Testis (tissue), 3 donors: ENCODE measurements around the gene ERCC6L2. TPM values are rescaled to one million over a fixed set of nuclear protein-coding genes. Genes with fewer than 3 reads are reported as not detected.

Experiments used
- DNase-seq: peaks from one replicate; pipeline ENCODE4 v3.0.0-alpha.2; 2019
- H3K27ac ChIP-seq, 2 donors: fragments of 200-600 bp; sonication (generic); one replicate each; pipeline ENCODE4 v1.5.1; 2019
- H3K27me3 ChIP-seq: fragments of 200-600 bp; sonication (generic); one replicate; pipeline ENCODE4 v1.5.1; 2019
- H3K36me3 ChIP-seq: fragments of 200-600 bp; sonication (generic); one replicate; pipeline ENCODE4 v1.5.1; 2017; ENCODE audit warnings: low read depth; ENCODE audit errors: missing control alignments
- H3K4me1 ChIP-seq: fragments of 200-600 bp; sonication (generic); one replicate; pipeline ENCODE4 v1.5.1; 2019
- H3K4me3 ChIP-seq, 2 donors: fragments of 200-600 bp; sonication (generic); one replicate each; pipeline ENCODE4 v1.5.1; 2017 to 2019
- H3K9me3 ChIP-seq: fragments of 200-600 bp; sonication (generic); one replicate; pipeline ENCODE4 v1.5.1; 2017
- POLR2A ChIP-seq: fragments of 450-650 bp; IDR thresholded peaks from one replicate; pipeline ENCODE4 v1.6.1; 2017; ENCODE audit warnings: antibody characterized with exemption, mild to moderate bottlenecking, moderate library complexity
- WGBS, 2 donors: methylation state at CpG; one replicate each; pipeline ENCODE4 v1.1.5; 2018; 5-methylcytosine and 5-hydroxymethylcytosine counted together
- intact Hi-C: fragments of 100-400 bp; cut with DNase I; formaldehyde crosslinking; loops from one replicate; pipeline ENCODE4 v1.15.1; 2023; ENCODE audit warnings: low total_unique reads
- polyA plus RNA-seq: library from polyadenylated mRNA; stranded (reverse); fragments of 350-450 nt; fragmentation: Illumina TruSeq; extraction: RNeasy Lipid Tissue Mini Kit (QIAGEN cat#74804); gene quantifications from one replicate; pipeline ENCODE4 v1.2.3, GENCODE V29; 2014; ENCODE audit warnings: low read depth, low replicate concordance; ENCODE audit not compliant: insufficient read depth
- total RNA-seq, 2 donors: library from RNA; depleted of rRNA; stranded (reverse); fragments of >200 nt; gene quantifications; one replicate each; pipeline ENCODE4 v1.2.3, GENCODE V29; 2016
- TF ChIP-seq, protein P1 (sequence below), 3 experiments: fragments of 450-650 bp in 2 of 3; fragments of 200-600 bp in 1 of 3; sonication (generic) in 1 of 3; IDR thresholded peaks; one replicate each; pipeline ENCODE4 v1.5.1; 2016 to 2019; ENCODE audit warnings: antibody characterized with exemption in 3 of 3, mild to moderate bottlenecking in 2 of 3, moderate library complexity in 1 of 3

ERCC6L2 gene
- total and polyA plus RNA-seq, 3 donors from 2014 or later, result 14.8 to 100 (median 83.9) TPM

DNA sequence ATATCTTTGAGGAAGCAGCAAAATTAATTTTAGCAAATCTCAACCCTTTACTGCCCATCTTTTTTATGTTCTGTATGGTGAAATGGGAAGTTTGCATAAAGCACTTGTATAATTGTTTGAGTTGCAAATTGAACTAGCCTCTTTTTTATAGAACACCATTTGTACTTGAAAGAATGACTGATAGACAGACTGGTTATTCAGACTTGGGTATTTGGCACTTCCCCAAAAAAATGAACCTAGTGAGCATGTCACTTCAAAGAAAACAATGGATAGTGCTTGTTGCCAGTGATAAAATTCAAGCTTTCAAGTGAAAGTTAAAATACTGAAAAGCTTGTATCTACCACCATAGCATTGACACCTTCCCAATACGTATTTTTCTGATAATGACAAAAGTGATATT, 115.8 kb downstream of the ERCC6L2 start:
- 65 to 79% methylated on average over 1 of the region's 1 CpG for WGBS, 2 donors
- H3K27ac ChIP-seq, result no peak overlapping the region
- H3K27me3 ChIP-seq, result no peaks in the 10 kb centered on the region
- peaks cover 11% of the 10 kb centered on the region for H3K4me1 ChIP-seq
- H3K36me3 ChIP-seq, result no peaks in the 10 kb centered on the region
- DNase-seq, result no peak
- intact Hi-C loops, result no loop called here
- no peak overlapping the region for H3K4me3 ChIP-seq
- H3K9me3 ChIP-seq, result no peaks in the 10 kb centered on the region
- TF ChIP-seq POLR2A, result no peak
- TF ChIP-seq, protein P1, sequence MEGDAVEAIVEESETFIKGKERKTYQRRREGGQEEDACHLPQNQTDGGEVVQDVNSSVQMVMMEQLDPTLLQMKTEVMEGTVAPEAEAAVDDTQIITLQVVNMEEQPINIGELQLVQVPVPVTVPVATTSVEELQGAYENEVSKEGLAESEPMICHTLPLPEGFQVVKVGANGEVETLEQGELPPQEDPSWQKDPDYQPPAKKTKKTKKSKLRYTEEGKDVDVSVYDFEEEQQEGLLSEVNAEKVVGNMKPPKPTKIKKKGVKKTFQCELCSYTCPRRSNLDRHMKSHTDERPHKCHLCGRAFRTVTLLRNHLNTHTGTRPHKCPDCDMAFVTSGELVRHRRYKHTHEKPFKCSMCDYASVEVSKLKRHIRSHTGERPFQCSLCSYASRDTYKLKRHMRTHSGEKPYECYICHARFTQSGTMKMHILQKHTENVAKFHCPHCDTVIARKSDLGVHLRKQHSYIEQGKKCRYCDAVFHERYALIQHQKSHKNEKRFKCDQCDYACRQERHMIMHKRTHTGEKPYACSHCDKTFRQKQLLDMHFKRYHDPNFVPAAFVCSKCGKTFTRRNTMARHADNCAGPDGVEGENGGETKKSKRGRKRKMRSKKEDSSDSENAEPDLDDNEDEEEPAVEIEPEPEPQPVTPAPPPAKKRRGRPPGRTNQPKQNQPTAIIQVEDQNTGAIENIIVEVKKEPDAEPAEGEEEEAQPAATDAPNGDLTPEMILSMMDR (IDR thresholded peaks at IDR 0.05), result no peak

DNA sequence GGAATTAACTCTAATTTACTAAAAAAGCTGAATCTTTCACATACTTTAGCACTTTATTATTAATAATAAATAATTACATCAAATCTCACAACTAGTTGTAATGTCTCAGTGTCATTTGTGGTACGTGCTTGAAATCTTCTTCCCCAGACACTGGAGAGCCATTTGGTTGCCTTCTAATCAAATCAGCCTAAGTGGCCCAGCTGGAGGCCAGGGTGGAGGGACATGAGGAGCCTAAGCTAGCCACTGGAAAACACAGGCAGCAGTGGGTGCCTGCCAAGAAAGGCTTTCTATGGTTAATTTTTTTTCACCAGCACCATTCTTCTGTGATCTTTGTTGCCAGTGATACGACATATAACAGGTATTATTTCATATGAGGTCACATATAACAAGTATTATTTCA, 117.0 kb downstream of the ERCC6L2 start:
- no peaks in the 10 kb centered on the region for H3K9me3 ChIP-seq
- H3K36me3 ChIP-seq, result no peaks in the 10 kb centered on the region
- no peak overlapping the region for H3K4me3 ChIP-seq
- peaks cover 11% of the 10 kb centered on the region for H3K4me1 ChIP-seq
- no peaks in the 10 kb centered on the region for H3K27me3 ChIP-seq
- WGBS, 2 donors, result 91 to 96% methylated on average over 2 of the region's 2 CpGs
- intact Hi-C loops, result no loop called here
- TF ChIP-seq POLR2A, result no peak
- TF ChIP-seq, protein P1 (IDR thresholded peaks at IDR 0.05), result no peak
- no peak overlapping the region for H3K27ac ChIP-seq
- DNase-seq, result no peak

DNA sequence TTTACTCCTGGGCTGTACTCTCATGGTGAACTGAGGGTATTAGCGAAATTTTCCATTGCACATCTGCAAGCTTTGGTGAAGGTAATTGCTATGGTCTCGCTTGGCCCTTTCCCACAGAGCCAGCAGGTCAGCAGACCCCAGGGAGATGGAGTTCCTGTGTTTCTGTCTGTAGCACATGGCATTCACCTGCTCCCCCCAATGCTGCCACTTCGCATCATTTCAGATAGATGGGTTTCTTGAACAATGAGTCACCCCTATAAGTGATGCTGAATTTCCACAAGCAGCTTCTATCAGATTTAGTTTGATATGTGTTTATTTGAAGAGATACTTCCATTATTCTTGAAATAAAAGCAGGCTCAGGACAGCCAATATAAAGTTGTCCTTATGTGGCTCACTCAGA, 117.8 kb downstream of the ERCC6L2 start:
- DNase-seq, result no peak
- H3K4me1 ChIP-seq, result peaks cover 11% of the 10 kb centered on the region

DNA sequence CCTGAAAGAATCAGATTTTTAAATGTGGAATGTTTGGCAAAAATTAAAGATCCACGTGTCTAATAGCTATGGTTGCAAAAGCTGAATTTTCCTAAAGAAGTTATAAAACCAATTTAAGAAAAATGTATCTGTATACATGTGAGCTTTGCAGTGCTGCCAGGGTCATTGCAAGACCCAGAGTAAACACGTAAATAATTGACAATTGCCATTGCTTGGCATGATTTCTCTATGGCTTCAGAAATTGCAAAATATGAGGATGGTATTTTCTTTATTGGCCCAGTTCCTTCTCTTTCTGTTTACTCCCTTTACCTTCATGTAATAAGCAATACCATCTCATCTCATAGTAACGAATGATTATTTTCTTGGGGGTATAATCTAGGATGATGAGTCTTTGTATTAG, 123.9 kb downstream of the ERCC6L2 start:
- Histone ChIP-seq H3K27me3 (no peaks in the 10 kb centered on the region), H3K36me3 (no peaks in the 10 kb centered on the region), H3K9me3 (no peaks in the 10 kb centered on the region), H3K4me1 (peaks cover 6% of the 10 kb centered on the region), H3K27ac (no peak overlapping the region), H3K4me3 (no peak overlapping the region)
- TF ChIP-seq, protein P1 (IDR thresholded peaks at IDR 0.05), result no peak
- TF ChIP-seq POLR2A, result no peak
- DNase-seq, result no peak
- intact Hi-C loops, result no loop called here
- 91 to 94% methylated on average over 3 of the region's 3 CpGs for WGBS, 2 donors

More for the DNA sequence above, 117.8 kb downstream of the ERCC6L2 start:
- WGBS, 2 donors, result 96 to 100% methylated on average over 3 of the region's 3 CpGs
- H3K27me3 ChIP-seq, result no peaks in the 10 kb centered on the region
- H3K36me3 ChIP-seq, result no peaks in the 10 kb centered on the region
- H3K27ac ChIP-seq, result no peak overlapping the region
- no peak for TF ChIP-seq POLR2A
- TF ChIP-seq, protein P1 (IDR thresholded peaks at IDR 0.05), result no peak
- H3K4me3 ChIP-seq, result no peak overlapping the region
- H3K9me3 ChIP-seq, result no peaks in the 10 kb centered on the region
- intact Hi-C loops, result no loop called here

DNA sequence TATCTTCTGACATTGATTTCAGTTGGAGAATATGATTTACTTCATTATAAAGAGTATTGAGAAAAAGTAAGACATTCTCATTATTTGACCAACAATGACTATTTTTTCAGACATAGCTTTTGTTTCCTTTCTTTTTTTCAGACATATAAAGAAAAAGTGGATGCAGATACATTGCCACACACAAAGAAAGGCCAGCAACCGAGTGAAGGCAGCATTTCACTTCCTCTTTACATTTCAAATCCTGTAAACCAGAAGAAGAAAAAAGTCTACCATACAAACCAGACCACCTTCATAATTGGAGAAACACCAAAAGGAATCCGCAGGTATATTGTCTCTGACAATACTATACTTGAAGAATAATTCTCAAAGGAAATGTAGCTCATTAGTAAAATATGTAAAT, 128.9 kb downstream of the ERCC6L2 start:
- Histone ChIP-seq H3K27me3 (no peaks in the 10 kb centered on the region), H3K4me3 (no peak overlapping the region), H3K36me3 (no peaks in the 10 kb centered on the region), H3K9me3 (no peaks in the 10 kb centered on the region), H3K4me1 (peaks cover 7% of the 10 kb centered on the region), H3K27ac (no peak overlapping the region)
- DNase-seq, result no peak
- 95% methylated on average over 2 of the region's 2 CpGs for WGBS, 2 donors
- intact Hi-C loops, result no loop called here
- TF ChIP-seq, protein P1 (IDR thresholded peaks at IDR 0.05), result no peak
- no peak for TF ChIP-seq POLR2A
